OCI-LY3 (cell line): ENCODE measurements around the gene CCDC121.

Experiments used
- CTCF ChIP-seq: fragments of 200-600, 300-600 bp; sonication (generic); IDR thresholded peaks from 2 replicates; pipeline ENCODE4 v1.5.1; 2014; ENCODE audit warnings: antibody characterized with exemption, low read length, low read depth
- EZH2phosphoT487 ChIP-seq: fragments of 200-600 bp; shearing (Covaris generic); IDR thresholded peaks from 2 replicates; pipeline ENCODE4 v1.6.1; 2018; ENCODE audit warnings: antibody characterized with exemption, mixed run types, low read depth

GRCh38 chr2:27591745-27592144, 37.1 kb downstream of the CCDC121 start:
- TF ChIP-seq CTCF (no peak), EZH2phosphoT487 (no peak)
